OCI-LY1 (cell line): ENCODE results near the gene CAPN15.

ENCODE experiments used
- EZH2 ChIP-seq: fragments of 200-600 bp; sonication (generic), shearing (Covaris generic); IDR thresholded peaks from 2 replicates; pipeline ENCODE4 v1.8.0; 2017; ENCODE audit warnings: borderline replicate concordance, mixed run types, mild to moderate bottlenecking, antibody characterized with exemption, low read length, moderate library complexity, mixed read lengths
- TF ChIP-seq, protein P1 (sequence below): fragments of 200-600 bp; sonication (generic), shearing (Covaris generic); IDR thresholded peaks from 2 replicates; pipeline ENCODE4 v1.5.1; 2017; ENCODE audit warnings: mild to moderate bottlenecking, antibody characterized with exemption, low read length, moderate library complexity, mixed read lengths

GRCh38 chr16:520847-521246 is 6.7 kb upstream of the CAPN15 start:
- TF ChIP-seq, protein P1, sequence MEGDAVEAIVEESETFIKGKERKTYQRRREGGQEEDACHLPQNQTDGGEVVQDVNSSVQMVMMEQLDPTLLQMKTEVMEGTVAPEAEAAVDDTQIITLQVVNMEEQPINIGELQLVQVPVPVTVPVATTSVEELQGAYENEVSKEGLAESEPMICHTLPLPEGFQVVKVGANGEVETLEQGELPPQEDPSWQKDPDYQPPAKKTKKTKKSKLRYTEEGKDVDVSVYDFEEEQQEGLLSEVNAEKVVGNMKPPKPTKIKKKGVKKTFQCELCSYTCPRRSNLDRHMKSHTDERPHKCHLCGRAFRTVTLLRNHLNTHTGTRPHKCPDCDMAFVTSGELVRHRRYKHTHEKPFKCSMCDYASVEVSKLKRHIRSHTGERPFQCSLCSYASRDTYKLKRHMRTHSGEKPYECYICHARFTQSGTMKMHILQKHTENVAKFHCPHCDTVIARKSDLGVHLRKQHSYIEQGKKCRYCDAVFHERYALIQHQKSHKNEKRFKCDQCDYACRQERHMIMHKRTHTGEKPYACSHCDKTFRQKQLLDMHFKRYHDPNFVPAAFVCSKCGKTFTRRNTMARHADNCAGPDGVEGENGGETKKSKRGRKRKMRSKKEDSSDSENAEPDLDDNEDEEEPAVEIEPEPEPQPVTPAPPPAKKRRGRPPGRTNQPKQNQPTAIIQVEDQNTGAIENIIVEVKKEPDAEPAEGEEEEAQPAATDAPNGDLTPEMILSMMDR = no peak
- no peak for TF ChIP-seq EZH2
